GM19463 (cell line): ENCODE data around the gene DNAJC25.
"Not testable (repeated sequence)": the region's sequence is repeated elsewhere in the genome, so short reads cannot be mapped to it uniquely, and the experiment has no call there.

Source experiments
- ATAC-seq: cut with Tn5 transposase; IDR thresholded peaks from one replicate; pipeline ENCODE4 v1.9.1; 2021; ENCODE audit warnings: mild to moderate bottlenecking, moderate library complexity; ENCODE audit not compliant: unreplicated experiment

Gene DNAJC25

GRCh38 chr9:111663301-111663823, 32.2 kb downstream of the DNAJC25 start:
- ATAC-seq: no peak

- ATAC-seq: no peak
Observed at GRCh38 chr9:111668026-111668573, 37.0 kb downstream of the DNAJC25 start.

- ATAC-seq: not testable (repeated sequence)
Observed at GRCh38 chr9:111668601-111669000, 37.5 kb downstream of the DNAJC25 start.

GRCh38 chr9:111674319-111674718, 43.2 kb downstream of the DNAJC25 start:
- no peak for ATAC-seq

GRCh38 chr9:111676116-111676515, 45.0 kb downstream of the DNAJC25 start:
- no peak for ATAC-seq

GRCh38 chr9:111678293-111678692, 47.2 kb downstream of the DNAJC25 start:
- ATAC-seq: no peak

GRCh38 chr9:111679199-111679598, 48.1 kb downstream of the DNAJC25 start:
- no peak for ATAC-seq

- no peak for ATAC-seq
Observed at GRCh38 chr9:111683392-111683791, 52.3 kb downstream of the DNAJC25 start.

- no peak for ATAC-seq
Observed at GRCh38 chr9:111691672-111692329, 60.7 kb downstream of the DNAJC25 start.

- ATAC-seq: no peak
Observed at GRCh38 chr9:111696796-111697195, 65.7 kb downstream of the DNAJC25 start.

- no peak for ATAC-seq
Observed at GRCh38 chr9:111700776-111701175, 69.6 kb downstream of the DNAJC25 start.
